Activated CD4-positive, alpha-beta T cell treated with anti-CD3 and anti-CD28 coated beads for 1 hour (primary cell): Measurements from ENCODE around the gene CHCHD3.

Source experiments
- DNase-seq: peaks from one replicate; pipeline ENCODE4 v3.0.0-alpha.2; 2020

CHCHD3 gene

DNA sequence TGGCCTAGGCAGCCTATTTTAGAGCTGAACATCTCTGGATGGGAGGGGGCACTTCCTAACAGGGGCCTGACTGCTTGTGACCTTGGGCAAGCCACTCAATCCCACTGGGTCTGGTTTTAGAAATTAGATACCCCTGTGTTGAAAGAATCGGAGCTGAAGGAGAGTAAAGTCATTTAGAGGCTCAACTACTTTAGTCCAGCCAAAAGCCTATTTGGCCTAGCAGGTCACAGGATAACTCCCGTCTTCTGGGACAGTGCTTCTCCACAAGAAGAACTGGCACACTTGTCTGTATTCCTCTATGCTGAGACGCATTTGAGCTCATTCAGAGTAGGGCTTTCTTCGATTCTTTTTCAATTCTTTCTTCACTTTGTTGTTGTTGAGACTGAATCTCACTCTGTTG, 224.2 kb downstream of the CHCHD3 start:
- DNase-seq = no peak

DNA sequence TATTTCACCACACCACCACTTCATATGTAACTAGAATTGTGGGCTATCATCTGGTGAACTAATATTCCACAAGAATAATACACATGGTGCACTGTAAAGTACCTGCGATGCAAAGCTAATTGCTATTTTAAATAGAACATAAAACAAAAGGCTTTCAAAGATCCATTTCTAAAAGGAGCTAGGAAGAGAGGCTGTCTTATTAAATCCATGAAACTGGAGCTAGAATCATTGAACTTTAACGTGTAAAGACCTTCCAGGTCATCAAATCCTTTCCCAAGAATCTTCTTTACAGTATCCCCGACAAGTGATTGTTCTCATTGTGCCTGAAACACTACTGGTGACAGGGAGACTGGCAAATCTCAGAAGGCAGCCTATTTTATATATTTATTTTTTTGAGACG, 224.9 kb downstream of the CHCHD3 start:
- no peak for DNase-seq

DNA sequence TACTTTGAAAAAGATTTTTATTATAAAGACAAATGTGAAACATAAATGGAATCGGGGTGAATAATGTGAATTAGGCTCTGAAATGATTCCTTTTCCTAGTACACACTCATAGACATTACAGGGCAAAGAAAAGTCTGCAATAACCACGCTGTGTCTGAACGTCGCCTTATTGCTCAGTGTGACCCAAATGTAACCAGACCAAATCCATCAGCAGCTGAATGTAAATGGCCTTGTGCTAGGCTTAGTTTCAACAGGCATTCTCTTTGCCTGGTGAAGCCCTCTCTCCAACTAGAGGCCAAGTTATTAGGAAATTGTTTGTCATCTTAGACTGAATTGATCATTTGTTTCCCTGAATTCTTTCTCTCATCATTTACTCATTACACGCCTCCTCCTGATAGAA, 225.5 kb downstream of the CHCHD3 start:
- no peak for DNase-seq

DNA sequence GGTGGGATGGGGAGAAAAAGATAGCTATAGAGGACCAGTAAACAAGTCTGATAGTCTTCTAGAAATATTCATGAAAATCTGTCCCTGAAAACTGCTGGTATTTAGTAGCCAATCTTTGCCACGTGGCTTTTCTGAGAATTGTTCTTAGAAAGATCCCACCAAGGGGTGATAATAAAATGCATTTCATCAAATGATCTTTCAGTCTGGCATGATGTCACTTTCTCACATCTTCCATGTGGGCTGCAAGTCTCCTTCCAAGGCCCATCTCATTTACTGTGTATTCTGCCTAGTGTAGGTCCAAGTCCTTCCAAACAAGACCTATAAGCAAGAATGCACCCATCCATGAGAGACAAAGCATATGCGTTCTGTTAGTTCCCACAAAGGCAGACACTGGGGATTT, 226.0 kb downstream of the CHCHD3 start:
- DNase-seq = no peak

DNA sequence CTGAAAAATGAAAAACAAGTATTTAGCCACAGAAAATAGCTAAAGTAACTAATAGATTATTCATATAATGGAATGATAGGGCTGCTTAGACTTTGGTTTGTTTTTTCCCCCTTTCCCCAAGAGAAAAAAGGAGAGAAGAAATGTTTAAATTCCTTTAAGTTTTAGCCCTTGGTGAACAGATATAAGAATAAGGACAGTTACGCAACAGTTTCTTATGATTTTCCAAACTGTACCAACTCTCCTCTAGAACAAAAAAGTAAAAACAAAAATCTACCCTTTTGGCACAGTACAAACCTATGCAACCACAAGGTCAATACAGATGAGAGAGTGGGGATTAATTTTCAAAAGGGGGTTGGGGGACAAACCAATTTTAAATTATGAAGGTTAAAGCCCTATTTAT, 227.7 kb downstream of the CHCHD3 start:
- DNase-seq = no peak

DNA sequence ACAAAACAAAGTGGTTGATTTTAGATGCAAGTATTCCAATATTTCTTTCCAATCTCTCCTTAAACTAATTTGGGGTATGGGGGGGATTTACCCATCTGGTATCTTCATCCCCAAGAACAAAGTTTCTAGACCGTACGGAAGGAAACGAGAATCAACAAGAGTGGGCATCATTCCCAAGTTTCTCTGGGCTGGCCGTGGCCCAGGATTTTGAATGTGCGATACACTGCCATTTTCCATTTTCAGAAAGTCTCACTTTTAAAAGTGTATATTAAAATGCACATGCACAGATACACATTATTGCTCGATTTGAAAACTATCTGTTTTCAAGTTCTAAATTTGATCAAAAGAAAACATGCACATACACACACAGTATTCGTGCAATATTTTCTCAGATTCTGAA, 234.5 kb downstream of the CHCHD3 start:
- no peak for DNase-seq

DNA sequence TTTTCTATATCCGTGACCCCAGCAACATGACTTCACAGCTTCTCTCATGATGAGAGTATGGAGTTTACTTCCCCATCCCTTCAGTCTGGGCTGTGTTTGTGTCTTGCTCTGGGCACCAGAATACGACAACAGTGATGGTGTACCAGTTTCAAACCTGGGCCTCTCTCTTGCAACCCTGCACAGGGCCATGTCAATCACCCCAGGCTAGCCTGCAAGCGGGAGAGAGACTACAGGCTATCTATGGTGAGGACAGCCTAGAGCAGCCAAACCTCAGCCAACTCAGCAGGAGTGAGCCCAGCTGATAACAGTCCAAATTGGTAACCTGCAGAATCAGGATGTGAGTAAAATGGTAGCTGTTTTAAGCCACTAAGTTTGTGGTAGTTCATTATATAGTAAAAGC, 235.8 kb downstream of the CHCHD3 start:
- DNase-seq = no peak

DNA sequence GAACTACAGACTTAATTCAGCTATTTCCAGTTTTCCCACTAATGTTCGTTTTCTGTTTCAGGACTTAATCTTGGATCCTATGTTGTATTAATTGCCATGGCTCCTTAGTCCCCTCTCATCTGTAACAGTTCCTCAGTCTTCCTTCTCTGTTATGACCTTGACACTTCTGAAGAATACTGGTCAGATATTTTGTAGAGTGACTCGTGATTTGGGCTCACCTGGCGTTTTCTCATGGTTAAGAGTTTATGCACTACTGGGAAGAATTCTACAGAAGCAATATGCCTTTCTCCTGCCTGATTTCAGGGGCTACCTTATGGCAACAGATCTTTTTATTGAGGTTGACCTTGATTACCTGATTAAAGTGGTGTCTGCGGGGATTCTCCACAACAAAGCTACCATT, 239.4 kb downstream of the CHCHD3 start:
- no peak for DNase-seq

DNA sequence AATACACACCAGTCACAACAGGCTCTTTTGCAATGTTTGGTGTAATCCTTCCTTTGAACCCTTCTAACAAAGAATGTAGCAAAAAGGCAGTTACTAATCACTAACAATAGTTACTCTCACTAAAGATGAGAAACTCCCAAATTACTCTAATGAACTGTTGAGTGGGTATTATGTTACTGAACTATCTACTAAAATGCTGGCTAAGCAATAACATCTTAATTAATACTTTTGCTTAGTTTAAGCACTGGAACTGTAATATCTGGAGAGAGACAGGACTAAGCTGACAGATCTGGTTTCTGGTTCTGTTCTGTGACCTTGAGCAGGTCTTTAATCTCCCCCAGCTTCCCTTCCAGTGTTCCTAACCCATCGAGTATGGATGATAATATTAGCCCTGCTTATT, 241.7 kb downstream of the CHCHD3 start:
- no peak for DNase-seq

DNA sequence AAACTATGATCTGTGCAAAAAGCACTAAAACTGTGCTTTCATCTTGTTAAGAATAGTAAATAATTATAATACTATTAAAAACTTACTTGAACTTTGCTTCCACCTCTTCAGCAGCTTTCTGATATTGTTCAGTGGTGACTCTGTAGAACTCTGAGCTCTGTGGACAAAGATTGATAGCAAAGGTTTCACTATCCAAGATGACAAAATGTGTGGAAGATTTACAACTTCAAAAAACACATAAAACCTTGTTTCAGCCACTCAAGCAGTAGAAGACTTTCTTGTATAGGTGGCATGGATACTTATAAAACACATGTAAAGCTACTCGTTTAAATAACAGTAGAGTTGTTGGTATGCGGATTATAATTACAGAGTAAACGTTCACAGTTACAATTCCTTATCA, 243.6 kb downstream of the CHCHD3 start:
- DNase-seq = no peak

DNA sequence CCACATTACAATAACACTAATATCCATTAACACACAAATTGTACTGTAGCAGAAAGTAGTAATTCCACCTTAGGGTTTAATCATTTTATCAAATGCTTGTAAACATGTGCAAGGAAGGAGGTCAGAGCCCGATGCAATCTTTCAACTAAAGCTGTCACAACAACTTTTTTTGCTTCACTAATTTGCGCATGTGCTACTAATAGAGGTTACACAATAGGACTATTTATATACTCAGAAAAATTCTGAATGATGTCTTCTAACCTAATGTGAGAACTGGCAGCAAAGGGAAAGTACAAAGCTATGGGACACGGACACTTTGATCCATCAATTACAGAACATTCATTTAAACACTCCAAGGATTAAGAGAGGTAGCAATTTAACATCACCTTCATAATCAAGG, 244.4 kb downstream of the CHCHD3 start:
- no peak for DNase-seq

DNA sequence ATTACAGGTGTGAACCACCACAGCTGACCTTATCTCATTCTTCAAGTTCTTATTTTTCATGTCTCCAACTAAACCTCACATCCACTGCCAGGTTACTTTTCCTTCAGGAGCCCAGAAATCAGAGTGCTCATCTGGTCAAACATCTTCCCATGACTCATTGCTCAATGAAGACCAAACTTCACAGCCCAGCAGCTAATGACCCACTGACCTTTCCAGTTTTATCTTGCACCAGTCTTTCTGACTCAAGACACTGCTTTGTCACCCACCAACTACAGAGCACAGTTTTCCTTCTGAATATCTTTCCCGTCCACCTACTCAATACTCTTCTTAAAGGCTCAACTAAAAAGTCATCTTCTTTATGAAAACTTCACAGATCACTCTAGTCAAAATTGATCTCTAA, 245.1 kb downstream of the CHCHD3 start:
- no peak for DNase-seq

DNA sequence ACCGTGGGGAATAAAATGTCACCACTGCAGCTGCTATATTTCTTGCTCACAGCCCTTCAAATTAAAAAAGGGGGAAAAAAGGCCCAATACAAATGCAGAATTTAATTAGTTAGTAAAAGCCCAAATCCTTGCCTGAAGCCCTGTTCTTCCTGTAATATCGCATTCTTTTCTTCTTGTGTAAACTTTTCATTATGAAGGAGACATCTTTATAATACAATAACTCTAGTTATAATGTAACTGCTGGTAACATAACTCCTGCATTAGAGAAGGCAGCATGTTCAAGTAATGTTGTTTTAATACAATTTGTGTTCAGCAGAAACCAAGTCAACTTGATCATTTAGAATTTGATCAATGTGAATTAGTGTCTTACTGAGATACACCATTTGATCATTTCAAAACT, 250.9 kb downstream of the CHCHD3 start:
- no peak for DNase-seq

DNA sequence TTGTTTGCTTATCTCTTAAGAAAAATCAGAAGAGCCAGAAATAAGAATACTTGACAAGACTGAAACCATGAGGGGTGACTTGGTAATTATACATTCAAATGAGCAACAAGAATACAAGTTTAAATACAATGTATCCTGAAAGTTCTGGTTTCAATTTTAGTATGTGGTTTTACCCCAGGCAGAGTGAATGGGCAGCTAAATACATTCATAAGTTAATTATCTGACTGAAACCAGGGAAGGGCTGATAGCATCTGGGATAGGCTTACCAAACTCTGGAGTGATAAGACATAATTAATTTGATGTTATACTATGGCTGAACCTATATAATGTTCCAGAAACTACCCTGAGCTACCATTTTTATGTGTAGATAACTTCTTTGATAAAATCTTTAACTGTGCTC, 253.4 kb downstream of the CHCHD3 start:
- DNase-seq = no peak

DNA sequence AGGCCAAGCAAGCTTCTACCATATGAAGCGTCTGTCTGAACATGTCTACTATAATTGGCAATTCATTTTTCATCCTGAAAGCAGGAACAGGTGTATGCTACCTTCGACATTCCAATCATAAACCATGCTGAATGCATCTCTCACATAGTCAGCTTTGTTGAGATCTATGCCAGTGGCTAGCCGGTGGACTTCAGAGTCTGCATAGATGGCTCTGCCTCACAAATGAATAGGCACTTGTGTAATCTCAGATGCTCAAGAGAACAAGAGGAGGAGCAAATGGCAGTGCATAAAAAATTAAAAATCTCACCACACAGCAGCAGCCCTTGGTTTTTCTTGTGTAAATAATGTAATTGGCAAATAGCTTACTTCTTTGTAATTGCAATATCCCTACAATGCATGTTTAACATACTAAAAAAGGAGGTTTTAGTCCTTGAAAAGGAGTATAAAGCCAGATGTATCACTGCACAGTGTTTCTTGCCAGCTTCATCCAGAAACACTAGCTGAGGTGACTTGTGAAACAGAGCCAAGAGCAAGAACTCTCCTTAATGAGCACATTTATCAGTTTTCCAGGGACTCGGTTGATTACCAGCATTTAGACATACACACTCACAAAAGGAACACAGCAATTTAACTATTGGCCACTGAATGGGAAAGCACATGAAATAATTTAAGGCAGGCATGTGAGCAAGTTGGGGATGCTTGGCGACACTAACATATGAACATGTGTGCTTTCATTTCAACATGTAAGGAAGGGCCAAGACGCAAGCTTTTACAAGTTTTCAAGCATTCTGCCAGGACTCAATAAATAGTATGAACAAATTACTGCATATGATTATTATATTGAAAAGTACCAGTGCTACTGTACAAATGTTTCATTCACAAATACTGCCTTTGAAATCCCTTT, 255.7 kb downstream of the CHCHD3 start:
- DNase-seq = no peak

DNA sequence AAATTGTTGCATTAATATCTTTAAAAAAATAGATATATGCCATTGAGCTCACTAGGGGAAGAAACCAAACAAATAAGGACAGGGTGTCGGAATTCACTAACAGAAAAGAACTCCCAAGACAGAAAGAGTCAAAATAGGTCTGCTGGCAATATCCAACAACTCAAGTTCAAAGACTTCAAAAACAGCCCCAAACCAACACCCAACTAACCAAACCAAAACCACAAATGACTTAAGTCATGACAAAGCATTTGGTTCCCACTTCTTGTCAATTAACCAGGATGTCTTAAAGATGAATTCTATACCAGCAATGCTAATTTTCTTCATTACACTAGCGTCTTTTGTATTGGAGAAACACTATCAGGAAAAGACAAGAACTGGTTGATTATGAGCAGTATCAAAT, 256.7 kb downstream of the CHCHD3 start:
- no peak for DNase-seq

DNA sequence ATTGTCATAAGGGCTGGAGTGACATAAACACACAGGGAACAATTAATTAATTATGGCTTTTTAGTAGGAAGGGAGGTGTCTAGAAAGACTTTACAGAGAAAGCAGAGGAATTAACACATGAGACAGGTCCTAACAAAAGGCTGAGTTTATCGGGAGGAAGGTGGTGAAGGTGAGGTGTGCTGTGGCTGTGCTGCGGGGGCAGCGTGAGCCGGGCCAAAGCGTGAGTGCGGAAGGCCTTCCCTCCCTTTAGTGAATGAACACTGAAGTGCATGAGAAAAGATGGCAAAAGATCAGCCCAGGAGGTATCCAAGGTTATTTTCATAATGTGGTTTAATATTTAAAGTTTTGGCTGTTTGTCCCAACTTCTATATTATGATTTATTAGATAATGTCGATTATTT, 262.2 kb downstream of the CHCHD3 start:
- DNase-seq = no peak

DNA sequence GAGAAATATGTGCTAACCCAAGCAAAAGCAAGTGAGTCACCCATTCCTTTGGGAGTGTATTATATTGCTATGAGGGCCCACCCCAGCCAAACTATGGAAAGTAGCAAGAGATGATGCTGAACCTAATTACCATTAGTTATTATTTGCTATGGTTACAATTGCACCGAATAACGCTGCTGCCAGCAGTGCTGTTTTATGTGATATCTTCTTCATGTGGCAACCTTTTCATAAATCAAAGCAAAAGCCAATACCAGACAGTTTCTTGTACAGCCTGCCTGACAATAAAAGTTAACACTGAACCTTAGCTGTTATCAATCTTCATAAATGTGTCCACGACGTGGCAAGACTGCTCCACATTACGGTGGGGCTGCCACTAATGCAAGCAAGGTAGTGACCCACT, 263.9 kb downstream of the CHCHD3 start:
- no peak for DNase-seq

DNA sequence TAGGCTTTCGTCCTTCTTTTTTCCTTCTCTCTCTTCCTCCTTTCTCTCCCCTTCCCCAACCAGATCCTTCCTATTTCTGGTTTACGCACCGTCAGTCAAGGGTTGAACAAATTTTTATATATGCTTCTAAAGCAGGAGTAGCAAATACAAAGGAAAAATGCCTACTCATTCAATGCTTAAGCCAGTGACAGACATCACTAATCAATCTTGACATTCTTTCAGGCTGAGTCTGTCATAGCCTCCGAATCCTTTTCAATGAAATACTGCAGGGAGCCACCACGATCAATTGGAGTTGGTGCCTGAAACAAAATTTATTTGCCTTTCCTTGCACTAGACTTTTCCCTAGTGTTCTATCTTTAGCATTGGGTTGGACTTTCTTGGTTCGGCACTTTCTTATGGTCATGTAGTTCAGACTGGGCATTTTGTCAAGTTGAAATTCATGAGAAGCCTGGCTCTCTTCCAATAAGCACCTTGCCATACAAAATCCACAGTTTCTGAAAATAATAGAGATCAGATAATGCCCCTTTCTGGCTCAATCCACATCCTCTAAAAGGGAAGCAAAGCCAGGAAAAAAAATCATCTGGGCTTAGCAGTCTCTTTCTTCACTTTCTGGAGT, 266.1 kb downstream of the CHCHD3 start:
- no peak for DNase-seq

DNA sequence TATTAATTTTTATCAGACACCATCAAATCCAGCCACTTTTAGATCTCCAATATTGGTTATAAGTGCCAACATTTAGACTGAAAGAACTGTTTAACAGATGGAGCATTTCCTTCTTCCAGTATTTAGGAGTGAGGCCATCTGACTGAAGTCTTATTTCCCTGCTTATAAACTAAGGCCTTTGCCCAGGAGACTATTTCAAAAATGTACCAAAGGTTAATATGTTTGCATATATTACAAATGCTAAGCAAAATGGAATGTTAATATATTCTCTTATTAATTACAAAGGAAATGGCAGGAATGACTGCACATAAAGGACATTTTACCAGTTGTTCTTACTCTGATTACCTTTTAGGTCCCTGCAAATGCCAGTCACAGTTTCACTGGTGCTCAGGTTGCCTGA, 266.8 kb downstream of the CHCHD3 start:
- DNase-seq = no peak

DNA sequence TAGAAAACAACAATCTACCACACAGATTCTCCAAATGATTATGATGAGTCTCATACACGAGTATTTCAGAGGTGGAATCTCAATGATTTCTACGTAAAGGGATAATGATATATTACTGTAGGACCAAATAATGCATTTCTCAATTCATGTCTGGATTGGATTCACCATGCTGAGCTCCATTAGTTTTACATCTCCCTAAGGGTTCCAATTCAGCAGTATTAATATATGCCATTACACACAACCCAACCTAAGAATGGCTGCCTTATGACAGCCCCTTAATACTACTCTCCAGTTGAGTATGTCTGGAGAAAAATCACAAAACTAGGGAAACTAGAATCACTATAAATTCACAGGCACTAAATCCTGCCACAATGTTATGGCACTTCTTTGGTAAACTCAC, 271.3 kb downstream of the CHCHD3 start:
- no peak for DNase-seq

DNA sequence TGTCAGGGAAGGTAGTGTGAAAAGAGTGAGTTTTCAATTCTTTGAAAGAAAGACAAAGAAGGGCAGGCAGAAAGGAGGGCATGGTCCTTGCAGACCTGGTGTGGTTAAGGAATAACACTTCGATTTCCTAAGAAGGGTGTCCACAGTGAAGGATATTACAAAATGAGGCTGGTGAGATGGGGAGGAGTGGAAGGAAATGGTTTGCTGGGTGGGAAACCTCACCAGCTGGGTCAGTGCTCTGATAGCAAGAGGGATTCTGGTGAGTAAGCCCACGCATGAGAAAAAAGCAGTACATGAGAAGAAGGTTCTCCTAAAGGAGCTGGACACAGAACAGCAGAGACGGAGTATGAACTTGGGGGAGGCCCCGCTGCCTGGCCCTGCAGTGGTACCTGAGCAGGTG, 275.1 kb downstream of the CHCHD3 start:
- DNase-seq = no peak

DNA sequence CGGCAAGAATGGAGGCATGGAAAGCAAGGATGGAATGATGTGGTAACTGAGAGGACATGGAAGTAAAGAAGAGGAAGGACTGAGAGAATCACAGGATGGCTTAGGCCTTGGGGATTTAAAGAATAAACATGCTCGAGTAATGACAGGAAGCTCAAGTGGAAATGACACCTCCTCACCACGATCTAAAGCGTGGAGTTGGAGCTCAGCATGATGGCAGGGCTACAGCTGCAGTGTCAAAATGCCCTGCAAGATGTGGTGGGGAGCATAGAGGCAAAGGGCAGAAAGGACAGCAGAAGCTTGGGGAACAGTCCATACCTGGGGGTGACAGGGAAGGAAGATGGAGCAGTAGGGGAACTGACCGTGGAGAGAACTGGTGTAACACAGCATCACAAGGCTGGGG, 276.1 kb downstream of the CHCHD3 start:
- DNase-seq = no peak

DNA sequence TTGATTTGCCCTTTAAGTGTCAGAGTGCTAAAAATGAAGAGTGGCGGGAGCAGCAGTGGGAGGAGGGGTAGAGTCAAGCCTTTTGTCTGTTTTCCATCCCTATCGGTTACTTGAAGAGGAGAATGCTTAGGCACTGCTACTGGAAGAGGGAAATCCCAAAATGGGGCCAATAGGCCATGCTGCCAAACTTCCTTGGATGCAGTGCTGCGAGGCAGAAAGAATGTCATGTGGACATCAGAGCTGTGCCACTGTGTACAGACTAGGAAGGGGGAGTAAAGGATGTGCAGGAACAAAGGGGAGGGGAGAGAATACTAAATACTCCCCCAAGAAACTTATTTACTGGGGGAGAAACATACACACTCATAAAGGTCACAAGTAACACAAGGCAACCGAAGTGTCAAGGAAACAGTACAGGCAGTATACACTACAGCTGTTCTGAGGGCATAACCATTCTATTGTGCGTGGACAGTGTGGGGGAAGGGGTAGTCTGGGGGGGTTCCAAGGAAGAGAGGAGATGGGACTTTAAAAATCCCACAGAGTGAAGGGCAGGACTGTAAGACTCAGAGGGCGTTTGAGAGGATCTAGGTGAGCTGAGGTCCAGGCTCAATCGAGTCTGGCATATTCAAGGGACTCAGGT, 276.9 kb downstream of the CHCHD3 start:
- DNase-seq = no peak
